A549 (cell line): ENCODE measurements around the gene ZNF638. TPM values are rescaled to one million over a fixed set of nuclear protein-coding genes. Genes with fewer than 3 reads are reported as not detected.

Source experiments
- ATAC-seq, 2 experiments: fragments of 200-7000 bp in 1 of 2; fragments of >200 bp in 1 of 2; cut with Nextera tagmentation in 1 of 2; cut with Tn5 transposase in 1 of 2; 3 replicates each; pipeline versions ENCODE4 v1.8.0 to v1.9.1; 2018 to 2020; ENCODE audit warnings: mild to moderate bottlenecking in 1 of 2, moderate library complexity in 1 of 2
- CTCF ChIA-PET: fragments of 300-600 bp; sonication (Branson Sonifier 250); formaldehyde crosslinking; extraction: SDS; loops from one replicate; lab custom pipeline; 2021; ENCODE audit warnings: antibody characterized with exemption, inconsistent platforms; lab: Yijun Ruan, JAX
- POLR2A ChIA-PET: fragments of 350-600 bp; formaldehyde crosslinking; extraction: SDS; loops from one replicate; lab custom pipeline; 2021; ENCODE audit warnings: antibody characterized with exemption, inconsistent platforms; lab: Yijun Ruan, JAX
- DNase-seq, 2 experiments: peaks; one replicate each; pipeline versions ENCODE4 v3.0.0 to v3.0.0-alpha.2; 2011 to 2016; ENCODE audit warnings: low read depth in 1 of 2, low spot score in 1 of 2
- FAIRE-seq: peaks from 2 replicates; lab custom pipeline; 2011; peaks lifted over from hg19 to GRCh38; lab: Jason Lieb, UNC
- H3K27ac ChIP-seq, 2 experiments: fragments of >200 bp; sonication (Bioruptor Twin); formaldehyde crosslinking; 3 replicates each; pipeline ENCODE4 v1.5.1; 2016 to 2017
- H3K4me1 ChIP-seq: fragments of >200 bp; sonication (Bioruptor Twin); formaldehyde crosslinking; 3 replicates; pipeline ENCODE4 v1.6.1; 2016
- H3K4me2 ChIP-seq: fragments of >200 bp; sonication (Bioruptor Twin); formaldehyde crosslinking; 3 replicates; pipeline ENCODE4 v1.6.1; 2016
- H3K4me3 ChIP-seq: fragments of >200 bp; sonication (Bioruptor Twin); formaldehyde crosslinking; 3 replicates; pipeline ENCODE4 v1.5.1; 2016
- H3K9me3 ChIP-seq: fragments of >200 bp; sonication (Bioruptor Twin); formaldehyde crosslinking; 3 replicates; pipeline ENCODE4 v1.6.1; 2016
- BHLHE40 ChIP-seq: IDR thresholded peaks from 2 replicates; pipeline ENCODE4 v1.6.1; 2012; ENCODE audit warnings: low read depth, low read length, inconsistent platforms
- CHD2 ChIP-seq: fragments of 150-350 bp; IDR thresholded peaks from 2 replicates; pipeline ENCODE4 v1.6.1; 2014; ENCODE audit warnings: low read length; ENCODE audit not compliant: partially characterized antibody
- EP300 ChIP-seq, 2 experiments: fragments of >200 bp; sonication (Bioruptor Twin); formaldehyde crosslinking; IDR thresholded peaks; 2 replicates in 1 of 2; 3 replicates in 1 of 2; pipeline ENCODE4 v1.6.1; 2016 to 2017
- FOXS1 ChIP-seq: fragments of 250-450 bp; sonication (Bioruptor Pico); IDR thresholded peaks from 2 replicates; pipeline ENCODE4 v1.5.0; 2020; ENCODE audit warnings: mild to moderate bottlenecking, moderate library complexity
- HEYL ChIP-seq: fragments of 250-450 bp; sonication (Bioruptor Pico); IDR thresholded peaks from 2 replicates; pipeline ENCODE4 v1.8.0; 2021; ENCODE audit warnings: mild to moderate bottlenecking, moderate library complexity
- HMGXB4 ChIP-seq: fragments of 250-450 bp; sonication (Bioruptor Pico); IDR thresholded peaks from 2 replicates; pipeline ENCODE4 v1.5.0; 2021; ENCODE audit warnings: mild to moderate bottlenecking, moderate library complexity, borderline replicate concordance
- HOXA7 ChIP-seq: fragments of 250-450 bp; sonication (Bioruptor Pico); IDR thresholded peaks from 2 replicates; pipeline ENCODE4 v1.5.0; 2020; ENCODE audit warnings: mild to moderate bottlenecking, moderate library complexity
- JUNB ChIP-seq: fragments of >200 bp; sonication (Bioruptor Twin); formaldehyde crosslinking; IDR thresholded peaks from 2 replicates; pipeline ENCODE4 v1.6.1; 2016
- KDM5A ChIP-seq: fragments of 200-600 bp; sonication (generic); IDR thresholded peaks from 2 replicates; pipeline ENCODE4 v1.6.1; 2016; ENCODE audit warnings: antibody characterized with exemption, mild to moderate bottlenecking
- MAFK ChIP-seq: fragments of 450-650 bp; IDR thresholded peaks from 2 replicates; pipeline ENCODE4 v1.6.1; 2014; ENCODE audit not compliant: partially characterized antibody
- POLR2AphosphoS2 ChIP-seq: conservative IDR thresholded peaks from 2 replicates; pipeline ENCODE4 v1.6.1; 2012; ENCODE audit warnings: low read length, improper control_type of control experiment, inconsistent platforms
- RAD21 ChIP-seq, 2 experiments: fragments of >200 bp in 1 of 2; sonication (Bioruptor Twin) in 1 of 2; formaldehyde crosslinking in 1 of 2; IDR thresholded peaks in 1 of 2; conservative IDR thresholded peaks in 1 of 2; 2 replicates in 1 of 2; 3 replicates in 1 of 2; pipeline ENCODE4 v1.6.1; 2012 to 2018; ENCODE audit warnings: inconsistent platforms in 1 of 2
- RCOR1 ChIP-seq: fragments of 150-350 bp; IDR thresholded peaks from 2 replicates; pipeline ENCODE4 v1.6.1; 2014; ENCODE audit warnings: antibody characterized with exemption, low read length, low read depth
- REST ChIP-seq: fragments of 200-600 bp; sonication (generic); IDR thresholded peaks from 2 replicates; pipeline ENCODE4 v1.6.1; 2016; ENCODE audit warnings: antibody characterized with exemption, mild to moderate bottlenecking, moderate library complexity
- SREBF2 ChIP-seq: fragments of 450-650 bp; IDR thresholded peaks from 2 replicates; pipeline ENCODE4 v1.6.1; 2014; ENCODE audit warnings: mild to moderate bottlenecking, moderate library complexity
- TFCP2L1 ChIP-seq: fragments of 250-450 bp; sonication (Bioruptor Pico); IDR thresholded peaks from 2 replicates; pipeline ENCODE4 v1.5.0; 2021; ENCODE audit warnings: mild to moderate bottlenecking
- ZFP36 ChIP-seq: fragments of 450-650 bp; IDR thresholded peaks from 2 replicates; pipeline ENCODE4 v1.6.1; 2014; ENCODE audit warnings: borderline replicate concordance; ENCODE audit not compliant: partially characterized antibody
- ZSCAN20 ChIP-seq: fragments of 250-450 bp; sonication (Bioruptor Pico); IDR thresholded peaks from 2 replicates; pipeline ENCODE4 v1.8.0; 2022; ENCODE audit warnings: mild to moderate bottlenecking, moderate library complexity
- WGBS: methylation state at CpG from one replicate; pipeline ENCODE4 v1.1.6; 2017; ENCODE audit errors: missing lambda C conversion rate; 5-methylcytosine and 5-hydroxymethylcytosine counted together
- polyA plus RNA-seq, 4 experiments: library from polyadenylated mRNA; depleted of rRNA in 3 of 4; stranded (reverse); fragments of >200 nt; fragmentation: RNase III in 1 of 4; extraction: RNeasy Plus Mini Kit Qiagen cat#74134 plus additional on column Dnase treatment in 1 of 4; gene quantifications; 2 replicates in 3 of 4; 3 replicates in 1 of 4; pipeline ENCODE4 v1.2.3, GENCODE V29; 2011 to 2017
- TF ChIP-seq, protein P1 (sequence below): IDR thresholded peaks from 2 replicates; pipeline ENCODE4 v1.6.1; 2012
- TF ChIP-seq, protein P2 (sequence below): fragments of >200 bp; sonication (Bioruptor Twin); formaldehyde crosslinking; IDR thresholded peaks from 3 replicates; pipeline ENCODE4 v1.5.1; 2016
- TF ChIP-seq, protein P3 (sequence below): fragments of >200 bp; sonication (Bioruptor Twin); formaldehyde crosslinking; IDR thresholded peaks from 2 replicates; pipeline ENCODE4 v1.6.1; 2016
- TF ChIP-seq, protein P4 (sequence below): fragments of 450-650 bp; IDR thresholded peaks from 2 replicates; pipeline ENCODE4 v1.6.1; 2014; ENCODE audit warnings: antibody characterized with exemption

The ZNF638 gene
- polyA plus RNA-seq, 2 of the 4 experiments (the other 2 are of a cell fraction) = 74.2 to 160 TPM

DNA sequence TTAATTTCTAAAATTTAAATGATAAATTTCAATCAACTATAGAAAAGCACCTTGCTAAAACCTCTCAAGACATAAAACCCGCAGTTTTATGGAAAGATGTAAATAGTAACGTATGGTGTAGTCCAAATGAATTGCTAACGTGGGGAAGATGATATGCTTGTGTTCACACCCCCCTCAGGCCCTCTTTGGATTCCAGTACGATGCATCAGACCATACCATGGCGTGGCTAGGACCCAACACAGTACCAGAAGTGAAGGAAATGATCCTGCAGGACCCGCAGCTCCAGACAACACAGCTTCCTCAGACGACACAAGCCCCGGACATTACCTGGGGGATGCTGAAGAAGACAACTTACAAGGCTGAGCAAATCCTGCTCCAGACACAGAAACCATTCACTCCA lies 61.6 kb downstream of the ZNF638 start:
- FAIRE-seq = no peak
- WGBS = 90% methylated on average over 8 of the region's 8 CpGs
- no peak for TF ChIP-seq ZSCAN20
- TF ChIP-seq SREBF2 = no peak
- TF ChIP-seq, all 56 proteins: peak for 0
- no peak overlapping the region for H3K4me2 ChIP-seq
- POLR2A ChIA-PET = no interaction called here
- CTCF ChIA-PET = interaction anchor here (1.0 to 1.4 kb wide), 3 partner anchors 11 to 168 kb away, joined by 3 read pairs; no protein-coding TSS in a partner anchor
- H3K4me1 ChIP-seq = peaks cover 10% of the 10 kb centered on the region; the same call in 2 of the 3 replicates
- H3K4me3 ChIP-seq = no peak overlapping the region
- ATAC-seq (peak in 1 of 2 experiments; percentile 15; a peak in 2 of 6 replicates), DNase-seq (no peak)
- no peaks in the 10 kb centered on the region for H3K9me3 ChIP-seq
- no peak overlapping the region for H3K27ac ChIP-seq

- FAIRE-seq (no peak), DNase-seq (no peak), ATAC-seq (no peak; a peak in 1 of 6 replicates)
- no peak overlapping the region for H3K4me2 ChIP-seq
- POLR2A ChIA-PET = no interaction called here
- TF ChIP-seq, protein P1, sequence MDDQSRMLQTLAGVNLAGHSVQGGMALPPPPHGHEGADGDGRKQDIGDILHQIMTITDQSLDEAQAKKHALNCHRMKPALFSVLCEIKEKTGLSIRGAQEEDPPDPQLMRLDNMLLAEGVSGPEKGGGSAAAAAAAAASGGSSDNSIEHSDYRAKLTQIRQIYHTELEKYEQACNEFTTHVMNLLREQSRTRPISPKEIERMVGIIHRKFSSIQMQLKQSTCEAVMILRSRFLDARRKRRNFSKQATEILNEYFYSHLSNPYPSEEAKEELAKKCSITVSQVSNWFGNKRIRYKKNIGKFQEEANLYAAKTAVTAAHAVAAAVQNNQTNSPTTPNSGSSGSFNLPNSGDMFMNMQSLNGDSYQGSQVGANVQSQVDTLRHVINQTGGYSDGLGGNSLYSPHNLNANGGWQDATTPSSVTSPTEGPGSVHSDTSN = no peak
- no peak for TF ChIP-seq BHLHE40
- no peak for TF ChIP-seq POLR2AphosphoS2
- no peak for TF ChIP-seq RCOR1
- TF ChIP-seq ZSCAN20 = no peak
- TF ChIP-seq FOXS1 (CRISPR knock-in tag) = no peak
- TF ChIP-seq, all 56 proteins: peak for 0
- Histone ChIP-seq H3K9me3 (no peaks in the 10 kb centered on the region), H3K27ac (no peak overlapping the region), H3K4me1 (peaks cover 10% of the 10 kb centered on the region; the same call in 2 of the 3 replicates), H3K4me3 (no peak overlapping the region)
- CTCF ChIA-PET = interaction anchor here (1.0 kb wide), 1 partner anchor 64 kb away, joined by 3 read pairs; the partner anchor contains the start of gene ZNF638
- 60% methylated on average over 10 of the region's 10 CpGs for WGBS
These were observed 63.9 kb downstream of the ZNF638 start for GRCh38 chr2:71395471-71395870.

- Histone ChIP-seq H3K4me3 (no peak overlapping the region), H3K4me1 (no peaks in the 10 kb centered on the region), H3K9me3 (no peaks in the 10 kb centered on the region), H3K27ac (no peak overlapping the region), H3K4me2 (no peak overlapping the region)
- FAIRE-seq = no peak
- no peak for ATAC-seq
- CTCF ChIA-PET = interaction anchor here (1.5 to 1.7 kb wide), 2 partner anchors 10 to 28 kb away, joined by 3 read pairs; no protein-coding TSS in a partner anchor
- no peak for DNase-seq
- POLR2A ChIA-PET = no interaction called here
- TF ChIP-seq SREBF2 (no peak), HOXA7 (no peak), TFCP2L1 (CRISPR knock-in tag) (no peak), HMGXB4 (CRISPR knock-in tag) (no peak), JUNB (no peak), MAFK (no peak), KDM5A (no peak), CHD2 (no peak), HEYL (no peak), EP300 (IDR thresholded peaks at IDR 0.05) (no peak), REST (no peak), ZFP36 (no peak), BHLHE40 (no peak), RAD21 (conservative IDR thresholded peaks at IDR 0.05 in 1 of 2, IDR thresholded peaks at IDR 0.05 in 1 of 2) (no peak)
- TF ChIP-seq, protein P2, sequence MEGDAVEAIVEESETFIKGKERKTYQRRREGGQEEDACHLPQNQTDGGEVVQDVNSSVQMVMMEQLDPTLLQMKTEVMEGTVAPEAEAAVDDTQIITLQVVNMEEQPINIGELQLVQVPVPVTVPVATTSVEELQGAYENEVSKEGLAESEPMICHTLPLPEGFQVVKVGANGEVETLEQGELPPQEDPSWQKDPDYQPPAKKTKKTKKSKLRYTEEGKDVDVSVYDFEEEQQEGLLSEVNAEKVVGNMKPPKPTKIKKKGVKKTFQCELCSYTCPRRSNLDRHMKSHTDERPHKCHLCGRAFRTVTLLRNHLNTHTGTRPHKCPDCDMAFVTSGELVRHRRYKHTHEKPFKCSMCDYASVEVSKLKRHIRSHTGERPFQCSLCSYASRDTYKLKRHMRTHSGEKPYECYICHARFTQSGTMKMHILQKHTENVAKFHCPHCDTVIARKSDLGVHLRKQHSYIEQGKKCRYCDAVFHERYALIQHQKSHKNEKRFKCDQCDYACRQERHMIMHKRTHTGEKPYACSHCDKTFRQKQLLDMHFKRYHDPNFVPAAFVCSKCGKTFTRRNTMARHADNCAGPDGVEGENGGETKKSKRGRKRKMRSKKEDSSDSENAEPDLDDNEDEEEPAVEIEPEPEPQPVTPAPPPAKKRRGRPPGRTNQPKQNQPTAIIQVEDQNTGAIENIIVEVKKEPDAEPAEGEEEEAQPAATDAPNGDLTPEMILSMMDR = no peak
- TF ChIP-seq, protein P3, sequence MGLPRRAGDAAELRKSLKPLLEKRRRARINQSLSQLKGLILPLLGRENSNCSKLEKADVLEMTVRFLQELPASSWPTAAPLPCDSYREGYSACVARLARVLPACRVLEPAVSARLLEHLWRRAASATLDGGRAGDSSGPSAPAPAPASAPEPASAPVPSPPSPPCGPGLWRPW = no peak
- TF ChIP-seq, protein P4, sequence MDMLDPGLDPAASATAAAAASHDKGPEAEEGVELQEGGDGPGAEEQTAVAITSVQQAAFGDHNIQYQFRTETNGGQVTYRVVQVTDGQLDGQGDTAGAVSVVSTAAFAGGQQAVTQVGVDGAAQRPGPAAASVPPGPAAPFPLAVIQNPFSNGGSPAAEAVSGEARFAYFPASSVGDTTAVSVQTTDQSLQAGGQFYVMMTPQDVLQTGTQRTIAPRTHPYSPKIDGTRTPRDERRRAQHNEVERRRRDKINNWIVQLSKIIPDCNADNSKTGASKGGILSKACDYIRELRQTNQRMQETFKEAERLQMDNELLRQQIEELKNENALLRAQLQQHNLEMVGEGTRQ = no peak
- 92% methylated on average over 3 of the region's 3 CpGs for WGBS
These were observed 70.8 kb downstream of the ZNF638 start for GRCh38 chr2:71402427-71402826.
